ENCODE results near the gene C19orf85.

DNA sequence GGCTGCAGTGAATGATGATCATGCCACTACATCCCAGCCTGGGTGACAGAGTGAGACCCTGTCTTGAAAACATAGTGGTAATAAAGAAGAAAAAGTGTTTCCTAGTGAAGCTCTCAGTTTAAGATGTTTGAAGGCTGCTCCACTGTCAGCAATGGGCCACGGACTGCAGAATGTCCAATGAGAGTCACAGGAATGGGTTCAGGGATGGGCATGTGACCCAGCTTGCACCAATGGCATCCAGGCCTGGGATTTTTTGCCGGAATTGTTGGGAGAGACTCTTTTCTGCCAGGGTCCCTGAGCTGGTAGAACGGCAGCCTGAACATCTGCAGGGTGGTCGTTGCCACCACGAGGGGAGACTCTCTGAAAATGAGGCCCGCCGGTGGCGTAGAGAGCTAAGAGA lies 27.7 kb downstream of the C19orf85 start:
- TF ChIP-seq, protein P1, sequence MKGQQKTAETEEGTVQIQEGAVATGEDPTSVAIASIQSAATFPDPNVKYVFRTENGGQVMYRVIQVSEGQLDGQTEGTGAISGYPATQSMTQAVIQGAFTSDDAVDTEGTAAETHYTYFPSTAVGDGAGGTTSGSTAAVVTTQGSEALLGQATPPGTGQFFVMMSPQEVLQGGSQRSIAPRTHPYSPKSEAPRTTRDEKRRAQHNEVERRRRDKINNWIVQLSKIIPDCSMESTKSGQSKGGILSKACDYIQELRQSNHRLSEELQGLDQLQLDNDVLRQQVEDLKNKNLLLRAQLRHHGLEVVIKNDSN (IDR thresholded peaks at IDR 0.05): peak; percentile 48; the same call in 1 of the 2 replicates
- TF ChIP-seq EP300 (IDR thresholded peaks at IDR 0.05; ENCODE audit: borderline replicate concordance) (no peak), CEBPB (IDR thresholded peaks at IDR 0.05) (no peak)
- TF ChIP-seq, protein P2, sequence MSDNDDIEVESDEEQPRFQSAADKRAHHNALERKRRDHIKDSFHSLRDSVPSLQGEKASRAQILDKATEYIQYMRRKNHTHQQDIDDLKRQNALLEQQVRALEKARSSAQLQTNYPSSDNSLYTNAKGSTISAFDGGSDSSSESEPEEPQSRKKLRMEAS (IDR thresholded peaks at IDR 0.05): no peak
